PFSK-1 (cell line): ENCODE data around the gene DMBX1. TPM values are rescaled to one million over a fixed set of nuclear protein-coding genes. Genes with fewer than 3 reads are reported as not detected.

Experiments
- FOXP2 ChIP-seq: optimal IDR thresholded peaks from 2 replicates; pipeline ENCODE3; 2011; ENCODE audit warnings: borderline replicate concordance, control low read depth, inconsistent platforms; ENCODE audit not compliant: insufficient read depth; ENCODE audit errors: extremely low read length, extremely low read depth
- POLR2AphosphoS5 ChIP-seq: IDR thresholded peaks from 2 replicates; pipeline ENCODE4 v1.6.1; 2012; ENCODE audit warnings: low read depth, mild to moderate bottlenecking, control low read depth, low read length, moderate library complexity
- SIN3A ChIP-seq: IDR thresholded peaks from 2 replicates; pipeline ENCODE4 v1.6.1; 2012; ENCODE audit warnings: mild to moderate bottlenecking, low read length, moderate library complexity, borderline replicate concordance; ENCODE audit not compliant: insufficient read depth
- TAF1 ChIP-seq: IDR thresholded peaks from 2 replicates; pipeline ENCODE4 v1.6.1; 2012; ENCODE audit warnings: low read length, control low read depth, borderline replicate concordance; ENCODE audit not compliant: insufficient read depth
- polyA plus RNA-seq: library from polyadenylated mRNA; unstranded; fragments of >200 nt; gene quantifications from one replicate; pipeline ENCODE4 v1.2.1, GENCODE V29; 2012; ENCODE audit warnings: low read depth, missing spikeins; ENCODE audit not compliant: insufficient read length
- TF ChIP-seq, protein P1 (sequence below), 2 experiments: IDR thresholded peaks; 2 replicates each; pipeline versions ENCODE4 v1.6.1 to v1.8.0; 2011 to 2012; ENCODE audit warnings: low read depth in 2 of 2, low read length in 2 of 2, control low read depth in 1 of 2, inconsistent platforms in 1 of 2, mild to moderate bottlenecking in 1 of 2, moderate library complexity in 1 of 2; ENCODE audit not compliant: insufficient read depth in 1 of 2

DMBX1 gene
- polyA plus RNA-seq, result not detected

DNA sequence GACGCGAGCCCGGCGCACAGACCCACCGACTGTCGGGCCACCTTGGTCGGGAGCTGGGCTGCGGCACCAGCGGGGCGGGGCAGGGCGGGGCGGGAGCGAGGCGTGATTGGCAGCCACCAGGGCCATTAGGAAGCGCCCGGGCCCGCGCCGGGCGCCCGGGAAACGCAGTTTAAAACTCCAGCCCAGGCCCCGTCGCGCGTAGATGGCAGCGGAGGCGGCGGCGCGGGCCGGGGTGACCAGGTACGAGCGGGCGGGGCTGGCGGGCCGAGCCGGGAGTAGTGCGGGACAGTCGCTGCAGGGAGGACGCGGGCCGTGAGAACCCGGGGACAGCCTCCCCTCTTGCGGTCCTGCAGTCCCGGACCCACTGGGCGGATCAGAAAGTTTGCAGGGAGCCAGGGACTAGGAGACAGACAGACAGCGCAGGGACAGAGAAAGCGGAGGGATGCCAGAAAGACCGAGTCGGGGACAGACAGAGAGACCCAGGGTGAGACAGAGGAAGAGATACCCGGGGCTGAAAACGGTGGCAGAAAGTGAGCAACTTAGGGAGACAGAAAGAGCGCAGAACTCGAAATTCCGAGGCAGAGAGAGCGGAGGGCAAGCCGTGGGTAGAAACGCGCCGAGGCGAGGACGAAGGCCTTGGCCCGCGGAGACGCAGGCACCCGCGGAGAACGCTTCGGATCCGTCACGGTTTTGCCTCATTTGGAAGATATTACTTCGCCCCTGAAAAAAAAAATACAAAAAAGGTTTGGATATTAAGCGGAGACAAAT is at the start of gene DMBX1:
DMBX1 (plus strand) TSS at position 199 of the 768 bp plus-strand sequence. CDS start 17,175 bp downstream, outside the sequence.
- TF ChIP-seq FOXP2, result no peak
- TF ChIP-seq, protein P1, sequence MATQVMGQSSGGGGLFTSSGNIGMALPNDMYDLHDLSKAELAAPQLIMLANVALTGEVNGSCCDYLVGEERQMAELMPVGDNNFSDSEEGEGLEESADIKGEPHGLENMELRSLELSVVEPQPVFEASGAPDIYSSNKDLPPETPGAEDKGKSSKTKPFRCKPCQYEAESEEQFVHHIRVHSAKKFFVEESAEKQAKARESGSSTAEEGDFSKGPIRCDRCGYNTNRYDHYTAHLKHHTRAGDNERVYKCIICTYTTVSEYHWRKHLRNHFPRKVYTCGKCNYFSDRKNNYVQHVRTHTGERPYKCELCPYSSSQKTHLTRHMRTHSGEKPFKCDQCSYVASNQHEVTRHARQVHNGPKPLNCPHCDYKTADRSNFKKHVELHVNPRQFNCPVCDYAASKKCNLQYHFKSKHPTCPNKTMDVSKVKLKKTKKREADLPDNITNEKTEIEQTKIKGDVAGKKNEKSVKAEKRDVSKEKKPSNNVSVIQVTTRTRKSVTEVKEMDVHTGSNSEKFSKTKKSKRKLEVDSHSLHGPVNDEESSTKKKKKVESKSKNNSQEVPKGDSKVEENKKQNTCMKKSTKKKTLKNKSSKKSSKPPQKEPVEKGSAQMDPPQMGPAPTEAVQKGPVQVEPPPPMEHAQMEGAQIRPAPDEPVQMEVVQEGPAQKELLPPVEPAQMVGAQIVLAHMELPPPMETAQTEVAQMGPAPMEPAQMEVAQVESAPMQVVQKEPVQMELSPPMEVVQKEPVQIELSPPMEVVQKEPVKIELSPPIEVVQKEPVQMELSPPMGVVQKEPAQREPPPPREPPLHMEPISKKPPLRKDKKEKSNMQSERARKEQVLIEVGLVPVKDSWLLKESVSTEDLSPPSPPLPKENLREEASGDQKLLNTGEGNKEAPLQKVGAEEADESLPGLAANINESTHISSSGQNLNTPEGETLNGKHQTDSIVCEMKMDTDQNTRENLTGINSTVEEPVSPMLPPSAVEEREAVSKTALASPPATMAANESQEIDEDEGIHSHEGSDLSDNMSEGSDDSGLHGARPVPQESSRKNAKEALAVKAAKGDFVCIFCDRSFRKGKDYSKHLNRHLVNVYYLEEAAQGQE (IDR thresholded peaks at IDR 0.05; ENCODE audit: insufficient read depth in 1 of 2, low read depth in 2 of 2, low read length in 2 of 2), result no peak
- TF ChIP-seq TAF1, result no peak
- TF ChIP-seq SIN3A, result no peak
- TF ChIP-seq POLR2AphosphoS5, result no peak

GRCh38 chr1:46440478-46440877 is 49.2 kb upstream of the DMBX1 start:
- no peak for TF ChIP-seq POLR2AphosphoS5
- TF ChIP-seq, protein P1 (IDR thresholded peaks at IDR 0.05; ENCODE audit: insufficient read depth in 1 of 2, low read depth in 2 of 2, low read length in 2 of 2), result no peak
- no peak for TF ChIP-seq SIN3A
- TF ChIP-seq FOXP2, result no peak
- no peak for TF ChIP-seq TAF1

GRCh38 chr1:46442317-46443161 is 47.1 kb upstream of the DMBX1 start:
- TF ChIP-seq FOXP2 (no peak), SIN3A (no peak), TAF1 (no peak), POLR2AphosphoS5 (no peak)
- TF ChIP-seq, protein P1 (IDR thresholded peaks at IDR 0.05; ENCODE audit: insufficient read depth in 1 of 2, low read depth in 2 of 2, low read length in 2 of 2), result no peak

- TF ChIP-seq FOXP2 (no peak), TAF1 (no peak), POLR2AphosphoS5 (no peak), SIN3A (no peak)
- TF ChIP-seq, protein P1 (IDR thresholded peaks at IDR 0.05; ENCODE audit: insufficient read depth in 1 of 2, low read depth in 2 of 2, low read length in 2 of 2), result no peak
Observed at GRCh38 chr1:46444466-46444865, 45.2 kb upstream of the DMBX1 start.
